Dendritic cell treated with granulocyte-macrophage colony-stimulating factor and Interleukin-4, amounts not matched to agents 40 ng/mL and 50 ng/mL, for 4 days (primary cell): ENCODE data around the gene OR4D2.

ENCODE experiments used
- H3K27ac Mint-ChIP-seq: one replicate; pipeline ENCODE4 v1.8.0; 2022; ENCODE audit warnings: mild to moderate bottlenecking, mixed read lengths
- H3K27me3 Mint-ChIP-seq: one replicate; pipeline ENCODE4 v1.8.0; 2022; ENCODE audit warnings: mild to moderate bottlenecking, mixed read lengths
- H3K36me3 Mint-ChIP-seq: one replicate; pipeline ENCODE4 v1.8.0; 2022; ENCODE audit warnings: low read depth, mixed read lengths
- H3K4me1 Mint-ChIP-seq: one replicate; pipeline ENCODE4 v1.8.0; 2022; ENCODE audit warnings: low read depth, mixed read lengths
- H3K4me3 Mint-ChIP-seq: one replicate; pipeline ENCODE4 v1.8.0; 2022; ENCODE audit warnings: mild to moderate bottlenecking, moderate library complexity, mixed read lengths
- H3K9me3 Mint-ChIP-seq: one replicate; pipeline ENCODE4 v1.8.0; 2022; ENCODE audit warnings: mixed read lengths
- intact Hi-C: fragments of 100-400 bp; cut with micrococcal nuclease; formaldehyde crosslinking; loops from one replicate; pipeline ENCODE4 v1.15.0; 2022

Gene OR4D2

DNA sequence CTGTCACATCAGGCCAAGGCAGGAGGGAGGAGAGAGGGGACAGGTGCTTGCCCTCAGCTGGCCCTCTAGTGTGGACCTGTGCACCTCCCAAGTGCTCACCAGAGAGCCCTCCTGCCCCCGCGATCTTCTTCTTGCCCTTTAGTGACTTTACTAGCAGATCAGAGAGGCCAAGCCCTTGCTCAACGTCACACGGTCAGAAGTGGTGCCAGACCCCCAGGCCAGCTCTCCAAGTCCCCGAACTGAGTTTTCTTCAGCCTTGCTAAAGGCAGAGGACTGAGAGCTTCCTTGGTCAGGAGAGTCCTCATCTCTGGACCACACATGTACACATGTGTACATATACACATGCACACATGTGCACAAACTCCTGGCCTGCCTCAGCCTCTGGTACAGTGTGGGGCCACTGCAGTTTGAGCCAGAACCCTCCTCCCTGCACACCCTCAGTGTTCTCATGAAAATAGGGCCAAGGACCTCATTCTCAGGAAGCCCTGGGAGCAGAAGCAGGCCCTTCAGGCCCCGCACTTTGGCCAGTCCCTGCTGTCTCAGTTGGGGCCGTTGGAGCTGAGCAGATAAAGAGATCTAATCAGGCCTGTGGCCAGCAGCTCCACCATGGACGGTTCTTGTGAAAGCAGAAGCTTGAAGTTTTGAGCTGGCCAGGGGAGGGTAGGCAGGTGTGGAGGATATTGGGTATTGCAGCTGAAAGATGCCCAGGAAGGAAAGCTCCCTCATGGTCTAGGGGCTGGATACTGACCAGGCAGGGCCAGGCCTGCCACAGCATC, 18.4 kb downstream of the OR4D2 start:
- no peaks in the 10 kb centered on the region for H3K36me3 Mint-ChIP-seq
- no peak overlapping the region for H3K4me3 Mint-ChIP-seq
- peaks cover 22% of the 10 kb centered on the region for H3K27me3 Mint-ChIP-seq
- no peak overlapping the region for H3K27ac Mint-ChIP-seq
- intact Hi-C loops, result no loop called here
- H3K9me3 Mint-ChIP-seq, result no peaks in the 10 kb centered on the region
- peaks cover 14% of the 10 kb centered on the region for H3K4me1 Mint-ChIP-seq

- Mint-ChIP-seq H3K9me3 (no peaks in the 10 kb centered on the region), H3K4me3 (no peak overlapping the region), H3K27me3 (peaks cover 26% of the 10 kb centered on the region), H3K27ac (no peak overlapping the region), H3K4me1 (peaks cover 14% of the 10 kb centered on the region), H3K36me3 (no peaks in the 10 kb centered on the region)
- intact Hi-C loops, result no loop called here
Measured at GRCh38 chr17:58186591-58186990, 19.8 kb downstream of the OR4D2 start.

- Mint-ChIP-seq H3K9me3 (no peaks in the 10 kb centered on the region), H3K36me3 (no peaks in the 10 kb centered on the region), H3K27me3 (peaks cover 28% of the 10 kb centered on the region)
Measured at GRCh38 chr17:58187063-58187462, 20.3 kb downstream of the OR4D2 start.

GRCh38 chr17:58187675-58188074, 20.9 kb downstream of the OR4D2 start:
- H3K9me3 Mint-ChIP-seq, result no peaks in the 10 kb centered on the region
- peaks cover 21% of the 10 kb centered on the region for H3K4me1 Mint-ChIP-seq
- intact Hi-C loops, result no loop called here
- H3K36me3 Mint-ChIP-seq, result no peaks in the 10 kb centered on the region
- no peak overlapping the region for H3K4me3 Mint-ChIP-seq
- no peak overlapping the region for H3K27ac Mint-ChIP-seq
- peaks cover 34% of the 10 kb centered on the region for H3K27me3 Mint-ChIP-seq

More at GRCh38 chr17:58187063-58187462, 20.3 kb downstream of the OR4D2 start:
- Mint-ChIP-seq H3K27ac (no peak overlapping the region), H3K4me1 (peaks cover 15% of the 10 kb centered on the region), H3K4me3 (no peak overlapping the region)
- intact Hi-C loops, result no loop called here

DNA sequence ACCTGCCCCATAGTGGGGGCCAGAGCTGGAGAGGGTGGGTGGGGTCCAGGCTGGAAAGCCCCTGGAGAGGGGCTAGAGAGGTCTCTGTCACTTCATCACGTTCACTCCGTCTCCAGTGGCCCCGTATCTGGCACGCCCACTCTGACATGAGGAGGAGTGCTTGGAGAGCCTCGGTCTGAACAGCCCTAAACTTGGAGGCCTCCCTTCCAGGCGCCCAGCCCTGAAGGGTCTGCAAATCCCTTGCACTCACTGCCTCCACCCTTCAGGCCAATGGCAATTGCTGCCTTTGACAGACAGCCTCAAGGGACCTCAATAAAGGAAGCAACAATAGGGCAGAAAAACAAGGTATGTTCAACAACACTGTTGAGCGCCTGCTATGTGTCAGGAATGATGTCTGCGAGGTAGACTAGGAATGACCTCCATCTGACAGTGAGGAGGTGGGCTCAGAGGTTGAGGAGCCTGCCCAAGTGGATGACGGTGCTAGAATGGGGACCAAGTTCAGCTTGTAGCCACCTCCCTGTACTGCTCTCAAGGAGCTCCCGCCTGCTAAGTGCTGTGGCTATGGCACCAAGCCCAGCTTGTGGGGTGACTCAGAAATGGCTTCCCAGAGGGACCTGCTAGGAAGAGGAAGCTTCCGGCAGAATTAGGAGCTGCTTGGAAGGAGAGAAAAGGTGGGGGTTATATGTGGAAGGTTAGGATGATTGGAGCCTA, 22.8 kb downstream of the OR4D2 start:
- intact Hi-C loops, result no loop called here
- no peaks in the 10 kb centered on the region for H3K9me3 Mint-ChIP-seq
- H3K4me3 Mint-ChIP-seq, result no peak overlapping the region
- peaks cover 44% of the 10 kb centered on the region for H3K27me3 Mint-ChIP-seq
- no peaks in the 10 kb centered on the region for H3K36me3 Mint-ChIP-seq
- no peak overlapping the region for H3K27ac Mint-ChIP-seq
- peaks cover 22% of the 10 kb centered on the region for H3K4me1 Mint-ChIP-seq

DNA sequence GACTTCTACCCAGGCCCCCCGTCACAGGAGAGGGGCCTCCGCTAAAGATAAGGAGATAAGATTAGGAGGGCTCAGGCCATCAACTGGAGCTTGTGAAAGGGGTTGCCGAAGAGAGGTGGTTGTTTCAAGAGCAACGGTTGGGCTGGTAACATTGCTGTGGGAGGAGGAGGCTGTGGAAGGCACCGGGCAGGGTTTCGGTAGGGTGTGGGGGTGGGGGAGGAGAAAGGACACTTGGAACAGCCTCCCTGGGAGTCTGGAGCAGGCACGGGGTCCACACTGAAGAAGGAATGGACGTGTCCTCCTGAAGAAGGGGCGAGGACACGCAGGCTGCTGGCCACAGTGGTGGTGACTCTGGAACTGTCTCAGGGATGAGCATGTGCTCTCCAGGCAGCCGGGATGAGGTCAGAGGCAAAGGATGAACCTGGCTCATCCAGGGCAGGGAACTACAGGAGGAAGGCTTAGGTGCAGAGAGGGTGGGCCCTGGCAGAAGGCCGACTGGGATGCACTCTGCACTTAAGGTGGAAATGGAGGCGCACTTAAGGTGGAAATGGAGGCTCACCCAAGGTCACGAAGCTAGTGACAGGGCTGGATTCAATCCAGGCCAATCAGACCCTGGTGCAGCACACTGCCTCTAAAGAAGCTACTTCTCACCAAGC, 24.6 kb downstream of the OR4D2 start:
- Mint-ChIP-seq H3K9me3 (no peaks in the 10 kb centered on the region), H3K4me1 (peaks cover 14% of the 10 kb centered on the region), H3K27ac (no peak overlapping the region), H3K4me3 (no peak overlapping the region), H3K36me3 (no peaks in the 10 kb centered on the region), H3K27me3 (peaks cover 49% of the 10 kb centered on the region)
- intact Hi-C loops, result no loop called here

DNA sequence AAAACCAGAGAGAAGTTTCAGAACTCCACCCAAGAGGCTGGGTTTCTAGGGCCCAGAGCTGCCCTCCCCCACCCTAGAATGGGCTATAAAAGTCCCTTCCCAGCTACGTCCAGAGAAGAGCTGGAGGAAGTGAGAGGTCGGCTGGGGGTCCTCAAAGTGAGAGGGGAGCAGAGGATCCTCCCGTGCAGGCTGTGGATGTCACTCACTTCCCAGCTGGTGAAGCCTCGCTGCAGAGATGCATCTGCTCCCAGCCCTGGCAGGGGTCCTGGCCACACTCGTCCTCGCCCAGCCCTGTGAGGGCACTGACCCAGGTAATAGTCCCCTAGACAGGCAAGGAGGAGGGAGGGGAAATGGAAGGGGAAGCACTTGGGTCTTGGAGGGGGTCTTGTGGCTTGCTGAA, 25.8 kb downstream of the OR4D2 start, which contains the start of gene EPX:
TSS of gene EPX (plus strand) at position 115 of the 400 bp plus-strand sequence. CDS start at position 236, 121 bp downstream.
- intact Hi-C loops, result no loop called here
- peaks cover 55% of the 10 kb centered on the region for H3K27me3 Mint-ChIP-seq
- H3K4me1 Mint-ChIP-seq, result peaks cover 13% of the 10 kb centered on the region
- H3K27ac Mint-ChIP-seq, result no peak within 1 kb of the TSS
- no peaks in the 10 kb centered on the region for H3K36me3 Mint-ChIP-seq
- H3K4me3 Mint-ChIP-seq, result no peak within 1 kb of the TSS
- H3K9me3 Mint-ChIP-seq, result no peaks in the 10 kb centered on the region

DNA sequence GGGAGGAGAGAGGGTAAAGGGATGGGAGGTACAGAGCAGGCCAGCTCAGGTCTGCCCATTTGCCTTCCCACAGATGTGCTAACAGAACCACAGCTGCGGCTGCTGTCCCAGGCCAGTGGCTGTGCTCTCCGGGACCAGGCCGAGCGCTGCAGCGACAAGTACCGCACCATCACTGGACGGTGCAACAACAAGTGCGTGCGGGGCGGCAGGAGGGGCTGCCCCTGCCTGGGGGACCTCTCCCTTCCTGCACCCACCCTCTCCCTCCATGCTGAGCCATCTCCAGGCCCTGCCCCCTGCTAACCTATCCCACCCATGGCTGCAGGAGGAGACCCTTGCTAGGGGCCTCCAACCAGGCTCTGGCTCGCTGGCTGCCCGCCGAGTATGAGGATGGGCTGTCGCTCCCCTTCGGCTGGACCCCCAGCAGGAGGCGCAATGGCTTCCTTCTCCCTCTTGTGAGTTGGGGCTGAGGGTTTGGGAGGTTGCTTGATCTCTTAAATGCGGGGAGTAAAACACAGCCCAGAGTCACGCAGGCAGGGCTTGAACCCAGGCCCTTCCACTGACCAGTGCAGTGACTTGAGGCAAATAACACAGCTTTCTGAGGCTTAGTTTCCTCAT, 27.0 kb downstream of the OR4D2 start:
- intact Hi-C loops, result no loop called here
- Mint-ChIP-seq H3K27me3 (peaks cover 57% of the 10 kb centered on the region), H3K36me3 (no peaks in the 10 kb centered on the region), H3K9me3 (no peaks in the 10 kb centered on the region), H3K4me3 (no peak overlapping the region), H3K4me1 (peaks cover 13% of the 10 kb centered on the region), H3K27ac (no peak overlapping the region)

- Mint-ChIP-seq H3K4me1 (peaks cover 8% of the 10 kb centered on the region), H3K27me3 (peaks cover 63% of the 10 kb centered on the region)
- intact Hi-C loops, result no loop called here
Measured at GRCh38 chr17:58195518-58196123, 28.8 kb downstream of the OR4D2 start.

GRCh38 chr17:58196610-58197009, 29.8 kb downstream of the OR4D2 start:
- peaks cover 8% of the 10 kb centered on the region for H3K4me1 Mint-ChIP-seq
- H3K4me3 Mint-ChIP-seq, result no peak overlapping the region
- intact Hi-C loops, result no loop called here
- H3K27me3 Mint-ChIP-seq, result peaks cover 61% of the 10 kb centered on the region
- no peaks in the 10 kb centered on the region for H3K9me3 Mint-ChIP-seq
- H3K36me3 Mint-ChIP-seq, result no peaks in the 10 kb centered on the region
- H3K27ac Mint-ChIP-seq, result no peak overlapping the region

More at GRCh38 chr17:58195518-58196123, 28.8 kb downstream of the OR4D2 start:
- Mint-ChIP-seq H3K9me3 (no peaks in the 10 kb centered on the region), H3K36me3 (no peaks in the 10 kb centered on the region), H3K4me3 (no peak overlapping the region), H3K27ac (no peak overlapping the region)

GRCh38 chr17:58200024-58200633, 33.3 kb downstream of the OR4D2 start:
- Mint-ChIP-seq H3K27ac (no peak overlapping the region), H3K36me3 (no peaks in the 10 kb centered on the region), H3K4me1 (no peaks in the 10 kb centered on the region), H3K9me3 (no peaks in the 10 kb centered on the region), H3K4me3 (no peak overlapping the region), H3K27me3 (peaks cover 38% of the 10 kb centered on the region)
- intact Hi-C loops, result loop anchor here (1.0 kb wide), 2 partner anchors 49 to 247 kb away; no protein-coding TSS in a partner anchor

GRCh38 chr17:58202859-58203258, 36.1 kb downstream of the OR4D2 start:
- intact Hi-C loops, result no loop called here
- H3K9me3 Mint-ChIP-seq, result no peaks in the 10 kb centered on the region

GRCh38 chr17:58204796-58205195, 38.0 kb downstream of the OR4D2 start:
- H3K27me3 Mint-ChIP-seq, result peaks cover 13% of the 10 kb centered on the region
- H3K4me1 Mint-ChIP-seq, result no peaks in the 10 kb centered on the region
- no peak overlapping the region for H3K4me3 Mint-ChIP-seq
- H3K36me3 Mint-ChIP-seq, result peaks cover 19% of the 10 kb centered on the region
- no peaks in the 10 kb centered on the region for H3K9me3 Mint-ChIP-seq
- intact Hi-C loops, result no loop called here
- H3K27ac Mint-ChIP-seq, result no peak overlapping the region

More at GRCh38 chr17:58202859-58203258, 36.1 kb downstream of the OR4D2 start:
- no peak overlapping the region for H3K27ac Mint-ChIP-seq
- H3K27me3 Mint-ChIP-seq, result peaks cover 27% of the 10 kb centered on the region
- no peak overlapping the region for H3K4me3 Mint-ChIP-seq
- H3K4me1 Mint-ChIP-seq, result no peaks in the 10 kb centered on the region
- peaks cover 5% of the 10 kb centered on the region for H3K36me3 Mint-ChIP-seq
